GM21515 (cell line): ENCODE data around the gene ARL1.
"Not testable (repeated sequence)": the region's sequence is repeated elsewhere in the genome, so short reads cannot be mapped to it uniquely, and the experiment has no call there.

Source experiments
- ATAC-seq: cut with Tn5 transposase; IDR thresholded peaks from one replicate; pipeline ENCODE4 v1.9.1; 2021; ENCODE audit not compliant: unreplicated experiment

The ARL1 gene

GRCh38 chr12:101407436-101408345 lies at the start of gene ARL1:
Gene ARL1, minus strand, starts transcription at chr12:101407772. Its CDS starts 127 bp downstream, at chr12:101407645.
- peak; percentile 90 for ATAC-seq

GRCh38 chr12:101455685-101456084 lies 48.1 kb upstream of the ARL1 start:
- no peak for ATAC-seq

GRCh38 chr12:101441461-101442224 lies 34.1 kb upstream of the ARL1 start:
- ATAC-seq = no peak

GRCh38 chr12:101439236-101439635 lies 31.7 kb upstream of the ARL1 start:
- ATAC-seq = no peak

- no peak for ATAC-seq
These were observed 28.6 kb upstream of the ARL1 start for GRCh38 chr12:101436136-101436535.

- ATAC-seq = no peak
These were observed 22.9 kb upstream of the ARL1 start for GRCh38 chr12:101430456-101430855.

GRCh38 chr12:101424620-101425019 lies 17.0 kb upstream of the ARL1 start:
- ATAC-seq = no peak

GRCh38 chr12:101422066-101422465 lies 14.5 kb upstream of the ARL1 start:
- ATAC-seq = not testable (repeated sequence)

- ATAC-seq = no peak
These were observed 7.7 kb upstream of the ARL1 start for GRCh38 chr12:101415228-101415627.

- no peak for ATAC-seq
These were observed 7.1 kb upstream of the ARL1 start for GRCh38 chr12:101414533-101415119.

- ATAC-seq = not testable (repeated sequence)
These were observed 2.6 kb upstream of the ARL1 start for GRCh38 chr12:101410169-101410568.

GRCh38 chr12:101407049-101407435 lies 530 bp downstream of the ARL1 start:
- peak; percentile 17 for ATAC-seq

- ATAC-seq = not testable (repeated sequence)
These were observed 16.4 kb downstream of the ARL1 start for GRCh38 chr12:101391181-101391580.

GRCh38 chr12:101379149-101379548 lies 28.4 kb downstream of the ARL1 start:
- no peak for ATAC-seq

GRCh38 chr12:101375573-101375972 lies 32.0 kb downstream of the ARL1 start:
- ATAC-seq = no peak

- ATAC-seq = no peak
These were observed 35.1 kb downstream of the ARL1 start for GRCh38 chr12:101372431-101372830.

GRCh38 chr12:101368016-101368415 lies 39.6 kb downstream of the ARL1 start:
- ATAC-seq = no peak

- ATAC-seq = no peak
These were observed 46.1 kb downstream of the ARL1 start for GRCh38 chr12:101361455-101361854.

- no peak for ATAC-seq
These were observed 50.8 kb downstream of the ARL1 start for GRCh38 chr12:101356794-101357193.

- ATAC-seq = no peak
These were observed 55.9 kb downstream of the ARL1 start for GRCh38 chr12:101351682-101352081.

GRCh38 chr12:101343893-101344292 lies 63.7 kb downstream of the ARL1 start:
- ATAC-seq = no peak
